Neural progenitor cell (in vitro differentiated cells): ENCODE results near the gene FBXO33.

Source experiments
- EZH2 ChIP-seq: fragments of 200-600 bp; sonication (generic); IDR thresholded peaks from 2 replicates; pipeline ENCODE4 v1.6.1; 2017; ENCODE audit warnings: antibody characterized with exemption, mild to moderate bottlenecking, moderate library complexity
- EZH2phosphoT487 ChIP-seq: fragments of 200-600 bp; sonication (generic); IDR thresholded peaks from 2 replicates; pipeline ENCODE4 v1.6.1; 2017; ENCODE audit warnings: antibody characterized with exemption
- TF ChIP-seq, protein P1 (sequence below): fragments of 200-600 bp; sonication (generic); IDR thresholded peaks from 2 replicates; pipeline ENCODE4 v1.5.1; 2017; ENCODE audit warnings: antibody characterized with exemption, mild to moderate bottlenecking

DNA sequence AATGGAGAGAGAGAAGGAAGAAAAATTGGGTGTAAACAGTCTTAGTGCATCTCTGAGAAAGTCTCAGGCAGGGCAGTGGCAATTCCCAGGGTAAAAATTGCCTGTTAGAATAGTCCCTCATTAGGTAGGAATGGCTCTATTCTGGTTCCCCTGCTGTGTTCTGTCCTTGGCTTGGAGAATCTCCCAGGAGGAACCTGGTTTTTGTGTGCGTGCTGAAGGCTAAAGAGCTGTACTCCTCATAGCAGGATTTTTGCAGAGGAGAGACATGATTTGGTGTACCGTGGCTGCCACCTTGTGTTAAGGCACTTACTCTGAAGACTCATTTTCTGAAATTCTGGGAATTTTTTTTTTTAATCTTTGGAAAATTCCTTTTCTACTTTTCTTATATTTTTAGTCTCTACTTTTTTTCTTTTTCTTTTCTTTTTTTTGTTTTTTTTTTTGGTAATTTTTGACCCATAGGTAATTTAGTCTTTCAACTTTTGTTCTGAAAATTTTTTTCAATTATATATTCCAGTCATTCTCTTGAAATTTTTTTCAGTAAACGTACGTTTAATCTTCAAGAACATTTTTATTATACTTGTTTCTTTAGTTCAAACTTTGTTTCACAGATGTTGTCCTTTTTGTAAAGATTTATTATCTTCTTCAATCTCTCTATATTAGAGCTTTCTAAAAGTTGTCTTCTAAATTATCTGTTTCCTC lies 63.8 kb downstream of the FBXO33 start:
- TF ChIP-seq, protein P1, sequence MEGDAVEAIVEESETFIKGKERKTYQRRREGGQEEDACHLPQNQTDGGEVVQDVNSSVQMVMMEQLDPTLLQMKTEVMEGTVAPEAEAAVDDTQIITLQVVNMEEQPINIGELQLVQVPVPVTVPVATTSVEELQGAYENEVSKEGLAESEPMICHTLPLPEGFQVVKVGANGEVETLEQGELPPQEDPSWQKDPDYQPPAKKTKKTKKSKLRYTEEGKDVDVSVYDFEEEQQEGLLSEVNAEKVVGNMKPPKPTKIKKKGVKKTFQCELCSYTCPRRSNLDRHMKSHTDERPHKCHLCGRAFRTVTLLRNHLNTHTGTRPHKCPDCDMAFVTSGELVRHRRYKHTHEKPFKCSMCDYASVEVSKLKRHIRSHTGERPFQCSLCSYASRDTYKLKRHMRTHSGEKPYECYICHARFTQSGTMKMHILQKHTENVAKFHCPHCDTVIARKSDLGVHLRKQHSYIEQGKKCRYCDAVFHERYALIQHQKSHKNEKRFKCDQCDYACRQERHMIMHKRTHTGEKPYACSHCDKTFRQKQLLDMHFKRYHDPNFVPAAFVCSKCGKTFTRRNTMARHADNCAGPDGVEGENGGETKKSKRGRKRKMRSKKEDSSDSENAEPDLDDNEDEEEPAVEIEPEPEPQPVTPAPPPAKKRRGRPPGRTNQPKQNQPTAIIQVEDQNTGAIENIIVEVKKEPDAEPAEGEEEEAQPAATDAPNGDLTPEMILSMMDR: peak; percentile 83
- TF ChIP-seq EZH2: no peak
- TF ChIP-seq EZH2phosphoT487: no peak
